Brain microvascular endothelial cell (primary cell): ENCODE results near the gene PILRA.
"Not testable (repeated sequence)": the region's sequence is repeated elsewhere in the genome, so short reads cannot be mapped to it uniquely, and the experiment has no call there.

ENCODE experiments used
- DNase-seq: peaks from one replicate; pipeline ENCODE4 v3.0.0-alpha.2; 2020
- H3K27ac ChIP-seq: fragments of 250-450 bp; sonication (Bioruptor Pico); 2 replicates; pipeline ENCODE4 v1.5.1; 2020; ENCODE audit warnings: mild to moderate bottlenecking, moderate library complexity
- H3K27me3 ChIP-seq: fragments of 250-450 bp; sonication (Bioruptor Pico); replicated peaks from 2 replicates; pipeline ENCODE4 v1.5.1; 2020; ENCODE audit warnings: mild to moderate bottlenecking
- H3K36me3 ChIP-seq: fragments of 250-450 bp; sonication (Bioruptor Pico); replicated peaks from 2 replicates; pipeline ENCODE4 v1.5.1; 2020; ENCODE audit warnings: mild to moderate bottlenecking
- H3K4me3 ChIP-seq: 2 replicates; pipeline ENCODE4 v1.5.1; 2011; ENCODE audit warnings: low read depth, mild to moderate bottlenecking, control low read depth, low read length, moderate library complexity
- in situ Hi-C: cut with HindIII; loops from 2 replicates; pipeline ENCODE4 v1.10.0; 2017; ENCODE audit warnings: low sequenced_read_pairs, low pct_ligation_motif_present
- TF ChIP-seq, protein P1 (sequence below): IDR thresholded peaks from 2 replicates; pipeline ENCODE4 v1.5.1; 2011; ENCODE audit warnings: low read depth, mild to moderate bottlenecking, moderate library complexity, low read length, control low read depth, inconsistent platforms; ENCODE audit errors: missing control alignments

Gene PILRA

DNA sequence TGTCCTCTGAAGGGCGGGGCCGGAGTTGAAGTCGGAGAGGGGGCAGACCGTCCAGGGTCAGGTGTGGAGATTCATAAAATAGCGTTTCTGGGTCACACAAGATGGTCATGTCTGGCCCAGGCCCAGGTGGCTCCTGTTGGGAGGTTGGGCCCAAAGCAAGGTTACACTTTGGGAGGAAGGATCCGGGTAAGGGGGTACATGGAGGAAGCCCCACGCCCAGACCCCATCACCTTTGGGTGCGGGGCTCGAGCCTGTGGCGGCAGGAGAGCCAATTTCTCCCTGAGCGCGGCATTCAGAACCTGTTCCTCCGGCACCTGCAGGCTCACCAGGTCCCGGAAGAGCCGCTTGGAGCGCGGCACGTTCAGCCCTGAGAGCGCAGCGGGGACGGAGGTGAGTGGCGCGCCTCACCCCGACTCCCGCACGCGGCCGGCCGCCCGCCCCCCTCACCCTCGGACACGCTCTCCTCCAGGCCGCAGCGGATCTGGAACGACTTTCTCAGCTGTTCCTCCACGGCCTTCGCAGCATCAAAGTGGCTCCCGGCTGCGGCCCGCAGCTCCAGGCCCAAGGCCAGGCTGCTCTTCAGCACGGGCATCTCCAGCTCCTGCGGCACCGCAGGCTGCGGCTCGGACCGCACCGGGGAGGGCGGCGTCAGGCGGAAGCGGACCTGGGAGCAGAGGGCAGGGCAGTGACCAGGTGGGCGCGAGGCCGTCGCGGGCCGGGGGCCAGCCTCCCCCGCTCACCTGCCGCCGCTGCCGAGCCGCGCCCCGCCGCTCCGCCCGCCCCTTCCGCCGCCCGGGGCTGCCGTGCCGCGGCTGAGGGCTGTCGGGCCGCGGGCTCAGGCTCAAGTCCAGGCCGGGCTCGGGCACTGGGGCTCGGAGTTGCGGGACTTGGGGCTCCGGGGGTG, 62.4 kb downstream of the PILRA start:
- peak overlapping the region; percentile 88 for H3K4me3 ChIP-seq
- H3K27me3 ChIP-seq, result no peaks in the 10 kb centered on the region
- TF ChIP-seq, protein P1, sequence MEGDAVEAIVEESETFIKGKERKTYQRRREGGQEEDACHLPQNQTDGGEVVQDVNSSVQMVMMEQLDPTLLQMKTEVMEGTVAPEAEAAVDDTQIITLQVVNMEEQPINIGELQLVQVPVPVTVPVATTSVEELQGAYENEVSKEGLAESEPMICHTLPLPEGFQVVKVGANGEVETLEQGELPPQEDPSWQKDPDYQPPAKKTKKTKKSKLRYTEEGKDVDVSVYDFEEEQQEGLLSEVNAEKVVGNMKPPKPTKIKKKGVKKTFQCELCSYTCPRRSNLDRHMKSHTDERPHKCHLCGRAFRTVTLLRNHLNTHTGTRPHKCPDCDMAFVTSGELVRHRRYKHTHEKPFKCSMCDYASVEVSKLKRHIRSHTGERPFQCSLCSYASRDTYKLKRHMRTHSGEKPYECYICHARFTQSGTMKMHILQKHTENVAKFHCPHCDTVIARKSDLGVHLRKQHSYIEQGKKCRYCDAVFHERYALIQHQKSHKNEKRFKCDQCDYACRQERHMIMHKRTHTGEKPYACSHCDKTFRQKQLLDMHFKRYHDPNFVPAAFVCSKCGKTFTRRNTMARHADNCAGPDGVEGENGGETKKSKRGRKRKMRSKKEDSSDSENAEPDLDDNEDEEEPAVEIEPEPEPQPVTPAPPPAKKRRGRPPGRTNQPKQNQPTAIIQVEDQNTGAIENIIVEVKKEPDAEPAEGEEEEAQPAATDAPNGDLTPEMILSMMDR, result no peak
- no peak for DNase-seq
- H3K36me3 ChIP-seq, result peaks cover 18% of the 10 kb centered on the region
- in situ Hi-C loops, result no loop called here
- H3K27ac ChIP-seq, result peak overlapping the region; percentile 74

DNA sequence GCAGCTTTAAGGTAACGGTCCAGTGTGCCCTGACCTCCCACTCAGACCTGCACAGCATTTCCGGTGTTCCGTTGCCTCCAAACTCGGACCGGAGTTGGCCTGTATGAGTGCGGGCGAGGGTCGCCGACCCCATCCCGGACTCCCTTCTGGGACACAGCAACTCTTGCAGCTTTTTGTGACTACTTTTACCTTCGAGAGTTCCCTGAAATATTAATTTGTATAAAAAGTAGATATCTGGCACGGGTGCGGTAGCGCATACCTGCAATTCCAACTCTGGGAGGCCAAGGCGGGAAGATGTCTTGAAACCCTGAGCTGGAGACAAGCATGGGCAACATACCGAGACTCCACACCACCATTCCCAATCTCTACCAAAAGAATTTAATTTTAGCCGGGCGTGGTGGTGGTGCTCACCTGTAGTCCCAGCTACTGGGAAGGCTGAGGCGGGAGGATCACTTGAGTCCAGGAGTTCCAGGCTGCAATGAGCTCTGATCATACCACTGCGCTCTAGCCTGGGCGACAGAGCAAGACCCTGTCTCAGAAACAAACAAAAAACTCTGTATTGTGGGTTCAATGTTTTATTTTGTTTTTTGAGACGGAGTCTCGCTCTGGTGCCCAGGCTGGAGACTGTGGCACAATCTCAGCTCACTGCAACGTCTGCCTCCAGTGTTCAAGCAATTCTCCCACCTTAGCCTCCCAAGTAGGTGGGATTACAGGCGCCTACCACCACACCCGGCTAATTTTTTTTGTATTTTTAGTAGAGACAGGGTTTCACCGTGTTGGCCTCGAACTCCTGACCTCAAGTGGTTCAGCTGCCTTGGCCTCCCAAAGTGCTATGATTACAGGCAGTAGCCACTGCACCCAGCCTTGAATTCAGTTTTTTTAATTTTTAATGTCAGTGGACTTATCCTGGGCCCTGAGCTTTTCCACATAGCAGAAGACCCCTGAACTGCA, 64.1 kb downstream of the PILRA start:
- peaks cover 16% of the 10 kb centered on the region for H3K36me3 ChIP-seq
- H3K27ac ChIP-seq, result no peak overlapping the region
- H3K27me3 ChIP-seq, result no peaks in the 10 kb centered on the region
- no peak for DNase-seq
- no peak overlapping the region for H3K4me3 ChIP-seq
- in situ Hi-C loops, result no loop called here
- TF ChIP-seq, protein P1, result no peak

DNA sequence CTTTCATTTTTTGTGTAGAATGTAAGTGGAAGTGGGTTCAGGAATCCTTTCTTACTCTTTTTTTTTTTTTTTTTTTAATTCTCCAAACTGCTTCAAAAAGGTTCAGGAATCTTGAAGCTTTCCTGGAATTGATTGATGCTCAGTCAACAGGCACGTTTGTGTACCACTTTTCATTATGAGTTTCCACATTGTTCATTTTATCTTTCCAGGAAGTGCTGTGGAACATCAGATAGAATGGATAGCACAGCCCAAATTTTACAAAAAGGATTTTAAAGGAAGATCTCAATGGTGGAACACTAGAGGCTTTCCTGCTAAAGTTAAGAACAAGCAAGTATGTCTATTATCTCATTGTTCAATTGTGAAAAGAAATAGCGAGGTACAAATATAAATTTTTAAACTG, 64.9 kb downstream of the PILRA start:
- TF ChIP-seq, protein P1, result no peak
- in situ Hi-C loops, result no loop called here
- no peaks in the 10 kb centered on the region for H3K27me3 ChIP-seq
- no peak for DNase-seq
- H3K27ac ChIP-seq, result no peak overlapping the region
- no peak overlapping the region for H3K4me3 ChIP-seq
- peaks cover 15% of the 10 kb centered on the region for H3K36me3 ChIP-seq

DNA sequence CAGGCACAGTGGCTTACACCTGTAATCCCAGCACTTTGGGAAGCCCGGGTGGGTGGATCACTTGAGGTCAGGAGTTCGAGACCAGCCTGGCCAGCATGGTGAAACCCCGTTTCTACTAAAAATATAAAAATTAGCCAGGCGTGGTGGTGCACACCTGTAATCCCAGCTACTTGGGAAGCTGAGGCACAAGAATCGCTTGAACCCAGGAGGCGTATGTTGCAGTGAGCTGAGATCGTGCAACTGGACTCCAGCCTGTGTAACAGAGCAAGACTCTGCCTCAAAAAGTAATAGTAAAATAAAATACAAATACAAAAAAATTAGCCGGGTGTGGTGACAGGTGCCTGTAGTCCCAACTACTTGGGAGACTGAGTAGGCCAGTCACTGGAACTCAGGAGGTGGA, 65.4 kb downstream of the PILRA start:
- H3K27ac ChIP-seq, H3K36me3 ChIP-seq, in situ Hi-C loops, H3K4me3 ChIP-seq, H3K27me3 ChIP-seq, DNase-seq: not testable (repeated sequence)

DNA sequence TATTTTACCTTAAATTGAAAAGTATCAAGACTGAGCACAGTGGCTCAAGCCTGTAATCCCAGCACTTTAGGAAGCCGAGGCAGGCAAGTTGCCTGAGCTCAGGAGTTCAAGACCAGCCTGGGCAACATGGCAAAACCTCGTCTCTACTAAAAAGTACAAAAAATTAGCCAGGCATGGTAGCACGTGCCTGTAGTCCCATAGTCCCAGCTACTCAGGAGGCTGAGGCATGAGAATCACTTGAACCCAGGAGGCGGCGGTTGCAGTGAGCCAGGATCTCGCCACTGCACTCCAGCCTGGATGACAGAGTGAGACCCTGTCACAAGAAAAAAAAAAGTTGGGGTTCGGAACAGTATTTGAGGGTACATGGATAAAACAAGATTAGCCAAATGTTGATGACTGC, 66.0 kb downstream of the PILRA start:
- H3K27me3 ChIP-seq, H3K36me3 ChIP-seq, in situ Hi-C loops, DNase-seq, H3K4me3 ChIP-seq: not testable (repeated sequence)
- peak overlapping the region; percentile 70 for H3K27ac ChIP-seq

DNA sequence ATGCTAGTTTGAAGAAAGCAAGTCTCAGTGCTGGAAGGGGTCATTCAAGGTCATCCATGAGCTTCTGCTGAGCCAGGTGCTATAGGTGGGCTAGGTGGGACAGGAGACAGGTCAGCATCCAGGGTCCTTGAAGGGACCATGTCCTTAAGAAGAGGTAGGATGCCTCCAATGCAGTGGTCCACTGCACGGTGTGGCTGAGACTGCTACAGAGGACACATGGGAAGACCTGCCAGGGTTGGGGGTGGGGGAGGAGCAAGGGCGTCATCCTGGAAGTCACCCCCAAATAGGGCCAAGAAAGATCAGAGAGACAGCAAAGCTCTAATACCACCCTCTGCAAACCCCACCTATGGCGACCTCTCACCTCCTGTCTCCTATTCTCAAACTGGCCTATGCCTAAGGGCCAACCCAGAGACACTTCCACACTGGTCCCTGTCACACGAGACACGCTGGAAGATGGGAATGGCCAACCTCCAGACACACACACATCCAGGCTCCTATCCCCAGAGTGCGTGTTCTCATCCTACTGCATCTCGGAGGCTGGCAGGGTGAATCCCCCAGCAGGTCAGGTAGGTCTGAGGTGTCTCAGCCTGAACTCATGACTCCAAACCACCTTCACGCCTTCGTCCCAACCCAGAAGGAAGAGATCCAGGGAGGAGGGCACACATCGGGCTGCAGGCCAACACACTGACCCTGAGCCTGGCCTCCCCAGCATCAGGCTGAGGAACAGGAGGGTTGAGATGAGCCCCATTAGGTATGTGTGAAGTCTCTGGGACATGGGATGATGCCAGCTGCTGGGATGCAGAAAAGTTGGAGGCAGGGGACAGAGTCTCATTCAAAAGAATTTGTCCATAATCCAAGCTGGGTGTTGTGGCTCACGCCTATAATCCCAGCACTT, 68.6 kb downstream of the PILRA start:
- no peaks in the 10 kb centered on the region for H3K36me3 ChIP-seq
- DNase-seq, result no peak
- TF ChIP-seq, protein P1, result no peak
- no peaks in the 10 kb centered on the region for H3K27me3 ChIP-seq
- in situ Hi-C loops, result no loop called here
- no peak overlapping the region for H3K27ac ChIP-seq
- H3K4me3 ChIP-seq, result no peak overlapping the region
